HUES48 (cell line): Measurements from ENCODE around the gene DRICH1.
"Not testable (repeated sequence)": the region's sequence is repeated elsewhere in the genome, so short reads cannot be mapped to it uniquely, and the experiment has no call there.

ENCODE experiments used
- H3K27ac ChIP-seq: one replicate; pipeline ENCODE4 v1.7.0; 2013; ENCODE audit warnings: low read depth, low read length, inconsistent platforms
- H3K27me3 ChIP-seq: 2 replicates; pipeline ENCODE4 v1.6.1; 2013; ENCODE audit warnings: mild to moderate bottlenecking, low read length; ENCODE audit not compliant: control insufficient read depth, insufficient read depth
- H3K36me3 ChIP-seq: 2 replicates; pipeline ENCODE4 v1.6.1; 2013; ENCODE audit warnings: low read length; ENCODE audit not compliant: control insufficient read depth, insufficient read depth
- H3K4me1 ChIP-seq: 2 replicates; pipeline ENCODE4 v1.6.1; 2013; ENCODE audit warnings: mild to moderate bottlenecking, low read length; ENCODE audit not compliant: control insufficient read depth, insufficient read depth
- H3K4me3 ChIP-seq: 2 replicates; pipeline ENCODE4 v1.5.1; 2013; ENCODE audit warnings: mild to moderate bottlenecking, low read depth, low read length
- H3K9ac ChIP-seq: 2 replicates; pipeline ENCODE4 v1.6.1; 2013; ENCODE audit warnings: mild to moderate bottlenecking, low read depth, low read length, moderate library complexity
- H3K9me3 ChIP-seq: 2 replicates; pipeline ENCODE4 v1.6.1; 2013; ENCODE audit warnings: low read length; ENCODE audit not compliant: control insufficient read depth, insufficient read depth

DRICH1 gene, protein sequence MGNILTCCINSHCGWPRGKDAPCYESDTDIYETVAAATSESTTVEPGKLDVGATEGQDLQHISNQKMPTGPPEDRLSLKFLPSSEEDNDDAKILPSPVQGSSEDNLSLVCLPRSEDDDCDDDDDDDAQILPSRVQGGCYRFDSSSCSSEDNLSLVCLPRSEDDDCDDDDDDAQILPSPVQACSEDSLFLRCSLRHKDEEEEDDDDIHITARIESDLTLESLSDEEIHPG

DNA sequence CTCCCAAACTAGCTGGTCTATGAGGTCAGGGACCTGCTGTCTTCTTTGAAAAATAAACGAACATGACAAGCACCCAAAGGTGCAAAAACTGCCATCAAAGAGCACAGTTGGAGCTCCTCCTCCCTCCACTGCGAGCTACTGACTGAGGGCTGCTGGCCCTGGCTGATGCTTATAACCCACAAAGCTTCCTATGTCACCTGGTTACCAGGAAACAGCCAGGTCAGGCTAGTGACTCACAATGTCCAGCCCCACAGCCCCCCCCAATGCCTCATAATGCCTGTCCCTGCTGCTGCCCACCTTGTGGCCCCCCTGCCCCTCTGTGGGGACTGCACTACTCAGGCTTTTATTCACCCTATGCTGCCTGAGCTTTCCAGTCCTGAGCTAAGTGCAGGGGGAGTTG, at the start of gene DRICH1:
DRICH1 (minus strand) TSS at position 144 of the 400 bp plus-strand sequence. CDS start 298 bp downstream, outside the sequence.
- no peak within 1 kb of the TSS for H3K9ac ChIP-seq
- H3K27ac ChIP-seq = no peak within 1 kb of the TSS
- H3K4me1 ChIP-seq = no peaks in the 10 kb centered on the region
- H3K9me3 ChIP-seq = no peaks in the 10 kb centered on the region
- no peaks in the 10 kb centered on the region for H3K36me3 ChIP-seq
- H3K27me3 ChIP-seq = no peaks in the 10 kb centered on the region
- no peak within 1 kb of the TSS for H3K4me3 ChIP-seq

- H3K36me3 ChIP-seq = peaks cover 24% of the 10 kb centered on the region; the same call in 1 of the 2 replicates
- H3K9ac ChIP-seq = no peak overlapping the region
- H3K9me3 ChIP-seq = no peaks in the 10 kb centered on the region
Measured at GRCh38 chr22:23681026-23681809, 49.1 kb upstream of the DRICH1 start.

DNA sequence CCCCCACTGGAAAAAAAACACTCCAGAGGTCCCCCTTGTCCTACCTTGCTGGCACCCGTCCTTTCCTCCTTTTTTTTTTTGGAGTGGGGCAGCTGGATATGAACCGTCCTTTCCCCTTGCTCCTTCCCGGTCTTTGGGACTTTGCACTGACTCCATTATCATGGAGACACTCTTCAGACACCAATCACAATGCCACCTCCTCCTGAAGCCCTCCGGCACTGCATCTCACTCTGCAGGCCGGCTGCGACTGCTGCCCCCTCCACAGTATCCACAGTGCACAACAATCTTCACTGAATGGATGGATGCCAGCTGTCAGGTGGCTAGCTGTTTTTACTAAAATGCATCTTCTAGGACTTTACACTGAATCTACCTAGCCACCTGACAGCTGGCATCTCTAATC, 46.0 kb upstream of the DRICH1 start:
- Histone ChIP-seq H3K27me3 (no peaks in the 10 kb centered on the region), H3K9me3 (no peaks in the 10 kb centered on the region), H3K36me3 (peaks cover 17% of the 10 kb centered on the region; the same call in 1 of the 2 replicates), H3K4me3 (no peak overlapping the region), H3K9ac (no peak overlapping the region), H3K4me1 (peaks cover 3% of the 10 kb centered on the region; the same call in 1 of the 2 replicates), H3K27ac (no peak overlapping the region)

More at GRCh38 chr22:23681026-23681809, 49.1 kb upstream of the DRICH1 start:
- no peak overlapping the region for H3K27ac ChIP-seq
- H3K4me3 ChIP-seq = no peak overlapping the region
- H3K4me1 ChIP-seq = no peaks in the 10 kb centered on the region; the same call in 1 of the 2 replicates
- H3K27me3 ChIP-seq = no peaks in the 10 kb centered on the region

GRCh38 chr22:23677701-23677995, 45.5 kb upstream of the DRICH1 start:
- Histone ChIP-seq H3K36me3 (peaks cover 13% of the 10 kb centered on the region; the same call in 1 of the 2 replicates), H3K4me1 (peaks cover 3% of the 10 kb centered on the region; the same call in 1 of the 2 replicates), H3K4me3 (no peak overlapping the region), H3K27ac (no peak overlapping the region), H3K9ac (no peak overlapping the region), H3K27me3 (no peaks in the 10 kb centered on the region), H3K9me3 (no peaks in the 10 kb centered on the region)

- H3K36me3 ChIP-seq, H3K9me3 ChIP-seq, H3K4me1 ChIP-seq, H3K27me3 ChIP-seq, H3K9ac ChIP-seq, H3K27ac ChIP-seq, H3K4me3 ChIP-seq: not testable (repeated sequence)
Measured at GRCh38 chr22:23676841-23677700, 45.0 kb upstream of the DRICH1 start.

- no peak overlapping the region for H3K9ac ChIP-seq
- 0 out of 2 replicates have a peak, but pooled peaks cover 3% of the 10 kb centered on the region for H3K36me3 ChIP-seq
- H3K9me3 ChIP-seq = no peaks in the 10 kb centered on the region
- H3K27me3 ChIP-seq = no peaks in the 10 kb centered on the region
- no peak overlapping the region for H3K4me3 ChIP-seq
- no peak overlapping the region for H3K27ac ChIP-seq
- peaks cover 3% of the 10 kb centered on the region; the same call in 1 of the 2 replicates for H3K4me1 ChIP-seq
Measured at GRCh38 chr22:23675502-23676415, 43.6 kb upstream of the DRICH1 start.

GRCh38 chr22:23674886-23675501, 42.9 kb upstream of the DRICH1 start:
- not testable (repeated sequence) for H3K9me3 ChIP-seq, H3K27ac ChIP-seq, H3K36me3 ChIP-seq, H3K9ac ChIP-seq, H3K27me3 ChIP-seq, H3K4me3 ChIP-seq, H3K4me1 ChIP-seq

DNA sequence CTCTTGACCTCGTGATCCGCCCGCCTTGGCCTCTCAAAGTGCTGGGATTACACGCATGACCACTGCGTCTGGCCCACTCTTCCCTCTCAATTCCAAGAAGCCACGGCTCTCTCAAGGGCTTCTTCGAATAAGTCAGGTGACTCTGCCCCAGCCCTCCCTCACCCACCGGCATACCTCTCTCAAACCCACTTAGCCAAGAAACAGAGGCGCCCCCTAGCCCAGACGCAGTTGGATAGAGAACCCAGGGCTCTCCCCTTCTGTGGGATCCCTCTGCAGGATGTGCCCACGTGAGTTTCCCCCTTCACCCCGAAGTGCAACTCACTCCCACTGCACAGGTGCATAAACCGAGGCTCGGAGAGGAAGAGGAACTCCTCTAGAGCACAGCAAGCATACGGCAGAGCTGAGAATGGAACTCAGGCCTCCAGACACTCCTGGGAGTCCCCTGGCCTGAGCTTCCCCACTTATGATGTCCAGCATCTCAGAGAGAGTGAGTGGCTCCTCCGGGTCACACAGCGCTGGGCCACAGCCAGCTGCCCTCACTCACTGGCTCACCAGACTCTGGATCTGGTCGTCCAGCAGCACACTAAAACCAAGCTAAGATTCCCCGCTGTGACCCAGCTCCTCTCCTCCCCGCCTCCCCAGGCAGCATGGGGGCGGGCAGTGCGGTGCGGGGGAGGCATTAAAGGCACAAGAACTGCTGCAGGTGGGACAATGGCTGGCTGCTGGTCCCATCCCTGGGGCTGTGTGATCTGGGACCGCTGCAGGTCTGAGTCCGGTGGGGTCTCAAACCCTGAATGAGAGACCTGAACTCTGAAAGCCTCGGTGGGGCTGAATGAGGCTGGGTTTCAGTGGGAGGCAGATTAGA, 41.9 kb upstream of the DRICH1 start:
- Histone ChIP-seq H3K27ac (no peak overlapping the region), H3K4me3 (no peak overlapping the region), H3K4me1 (peaks cover 3% of the 10 kb centered on the region; the same call in 1 of the 2 replicates), H3K36me3 (no peaks in the 10 kb centered on the region), H3K9ac (no peak overlapping the region), H3K9me3 (no peaks in the 10 kb centered on the region), H3K27me3 (no peaks in the 10 kb centered on the region)

DNA sequence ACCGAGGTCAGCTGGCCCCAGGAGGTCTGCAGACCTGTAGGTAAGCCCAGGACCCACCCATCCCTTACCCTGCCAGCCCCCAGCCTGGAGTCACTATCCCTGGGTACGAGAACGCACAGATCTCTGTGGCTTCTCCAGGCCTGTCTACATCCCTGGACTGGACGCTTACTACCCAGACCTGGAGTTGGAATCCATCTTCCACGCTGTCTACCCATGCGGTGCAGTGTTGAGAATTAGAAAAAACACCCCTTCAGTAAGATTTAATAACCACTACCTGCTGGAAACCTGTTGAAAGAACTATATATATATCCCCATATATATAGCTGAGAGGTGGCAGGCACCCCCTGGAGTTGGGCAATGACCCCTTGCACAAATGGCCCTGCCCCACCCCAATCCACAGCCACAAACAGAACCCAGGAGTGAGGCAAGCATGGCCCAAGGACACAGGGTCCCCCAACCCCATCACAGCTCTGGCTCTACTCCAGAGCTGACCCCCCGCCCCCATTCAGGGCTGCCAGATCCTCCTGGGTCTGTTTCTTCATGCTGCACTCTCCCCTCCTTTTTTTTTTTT, 41.0 kb upstream of the DRICH1 start:
- Histone ChIP-seq H3K27ac (no peak overlapping the region), H3K27me3 (no peaks in the 10 kb centered on the region), H3K4me1 (peaks cover 3% of the 10 kb centered on the region; the same call in 1 of the 2 replicates), H3K9me3 (no peaks in the 10 kb centered on the region), H3K36me3 (no peaks in the 10 kb centered on the region), H3K4me3 (no peak overlapping the region), H3K9ac (no peak overlapping the region)
